IMR-90 (cell line): ENCODE measurements around the gene CELSR2. TPM values are rescaled to one million over a fixed set of nuclear protein-coding genes. Genes with fewer than 3 reads are reported as not detected.

Experiments
- ATAC-seq: fragments of 200-7000 bp; cut with Tn5 transposase; 2 replicates; pipeline ENCODE4 v1.9.1; 2020; ENCODE audit warnings: low read depth, mild to moderate bottlenecking, moderate library complexity
- BruUV-seq: library from RNA; stranded (reverse); fragments of 400-500 nt; replicated peaks from 2 replicates; lab custom pipeline; 2021; lab: Mats Ljungman, UMichigan
- CTCF ChIA-PET: fragments of 300-600 bp; formaldehyde crosslinking; extraction: SDS; loops from one replicate; lab custom pipeline; 2021; ENCODE audit warnings: antibody characterized with exemption; lab: Yijun Ruan, JAX
- POLR2A ChIA-PET: fragments of 300-600 bp; sonication (Branson Sonifier 250); formaldehyde crosslinking; loops from one replicate; lab custom pipeline; 2022; ENCODE audit warnings: antibody characterized with exemption; ENCODE audit not compliant: unreplicated experiment; lab: Charles Lee
- DNase-seq: peaks from one replicate; pipeline ENCODE4 v3.0.0; 2013
- H2AFZ ChIP-seq: replicated peaks from 2 replicates; pipeline ENCODE3; 2013; ENCODE audit warnings: low read length, mild to moderate bottlenecking; ENCODE audit not compliant: poor library complexity
- H2AK5ac ChIP-seq: 2 replicates; pipeline ENCODE4 v1.6.1; 2013; ENCODE audit warnings: low read depth, low read length, inconsistent platforms
- H2AK9ac ChIP-seq: replicated peaks from 2 replicates; pipeline ENCODE3; 2013; ENCODE audit warnings: mild to moderate bottlenecking, low read depth, low read length, moderate library complexity; ENCODE audit not compliant: poor library complexity
- H2BK120ac ChIP-seq: 2 replicates; pipeline ENCODE4 v1.6.1; 2013; ENCODE audit warnings: low read depth, low read length, inconsistent platforms
- H2BK15ac ChIP-seq: 3 replicates; pipeline ENCODE4 v1.6.1; 2013; ENCODE audit warnings: low read depth, low read length, inconsistent platforms
- H2BK20ac ChIP-seq: 2 replicates; pipeline ENCODE4 v1.6.1; 2013; ENCODE audit warnings: low read depth, mild to moderate bottlenecking, inconsistent platforms, low read length, moderate library complexity
- H2BK5ac ChIP-seq: 2 replicates; pipeline ENCODE4 v1.6.1; 2013; ENCODE audit warnings: mild to moderate bottlenecking, low read depth, low read length, inconsistent platforms; ENCODE audit not compliant: poor library complexity, severe bottlenecking
- H3K14ac ChIP-seq: replicated peaks from 2 replicates; pipeline ENCODE4 v1.6.1; 2013; ENCODE audit warnings: low read depth, low read length, inconsistent platforms
- H3K18ac ChIP-seq: 2 replicates; pipeline ENCODE4 v1.6.1; 2013; ENCODE audit warnings: low read depth, low read length, control low read depth
- H3K23ac ChIP-seq: 2 replicates; pipeline ENCODE4 v1.6.1; 2013; ENCODE audit warnings: low read depth, low read length, inconsistent platforms
- H3K27ac ChIP-seq: 2 replicates; pipeline ENCODE4 v1.5.1; 2013; ENCODE audit warnings: mild to moderate bottlenecking, control low read depth, low read length; ENCODE audit not compliant: insufficient read depth
- H3K27me3 ChIP-seq: 2 replicates; pipeline ENCODE4 v1.6.1; 2013; ENCODE audit warnings: low read length; ENCODE audit not compliant: control insufficient read depth, insufficient read depth
- H3K36me3 ChIP-seq: 2 replicates; pipeline ENCODE4 v1.6.1; 2013; ENCODE audit warnings: low read length, mixed read lengths; ENCODE audit not compliant: control insufficient read depth, insufficient read depth
- H3K4ac ChIP-seq: 2 replicates; pipeline ENCODE4 v1.6.1; 2013; ENCODE audit warnings: low read depth, low read length, inconsistent platforms
- H3K4me1 ChIP-seq: 2 replicates; pipeline ENCODE4 v1.6.1; 2013; ENCODE audit warnings: low read length, mixed read lengths; ENCODE audit not compliant: control insufficient read depth, insufficient read depth
- H3K4me2 ChIP-seq: 2 replicates; pipeline ENCODE4 v1.6.1; 2013; ENCODE audit warnings: low read depth, mild to moderate bottlenecking, control low read depth, low read length, moderate library complexity
- H3K4me3 ChIP-seq: 2 replicates; pipeline ENCODE4 v1.5.1; 2013; ENCODE audit warnings: low read depth, mild to moderate bottlenecking, control low read depth, low read length, moderate library complexity; ENCODE audit not compliant: insufficient read depth
- H3K56ac ChIP-seq: 2 replicates; pipeline ENCODE4 v1.6.1; 2013; ENCODE audit warnings: low read length, inconsistent platforms; ENCODE audit not compliant: insufficient read depth; ENCODE audit errors: extremely low read depth
- H3K79me1 ChIP-seq, 2 experiments: 2 replicates each; pipeline ENCODE4 v1.6.1; 2013; ENCODE audit warnings: low read length in 2 of 2, inconsistent platforms in 1 of 2, low read depth in 1 of 2
- H3K9ac ChIP-seq: 2 replicates; pipeline ENCODE4 v1.6.1; 2013; ENCODE audit warnings: low read depth, low read length, control low read depth
- H3K9me1 ChIP-seq: 2 replicates; pipeline ENCODE4 v1.6.1; 2013; ENCODE audit warnings: low read length, inconsistent platforms; ENCODE audit not compliant: insufficient read depth
- H3K9me3 ChIP-seq: 2 replicates; pipeline ENCODE4 v1.6.1; 2013; ENCODE audit warnings: low read length; ENCODE audit not compliant: control insufficient read depth, insufficient read depth
- H4K20me1 ChIP-seq: 2 replicates; pipeline ENCODE4 v1.6.1; 2013; ENCODE audit warnings: low read length, inconsistent platforms; ENCODE audit not compliant: insufficient read depth
- H4K5ac ChIP-seq: 2 replicates; pipeline ENCODE4 v1.6.1; 2013; ENCODE audit warnings: mild to moderate bottlenecking, low read depth, low read length, control low read depth
- H4K8ac ChIP-seq, 2 experiments: 2 replicates each; pipeline ENCODE4 v1.6.1; 2013; ENCODE audit warnings: low read depth in 2 of 2, low read length in 2 of 2, control low read depth in 1 of 2, inconsistent platforms in 1 of 2
- H4K91ac ChIP-seq: 2 replicates; pipeline ENCODE4 v1.6.1; 2013; ENCODE audit warnings: low read depth, low read length, inconsistent platforms; ENCODE audit not compliant: insufficient read depth
- BHLHE40 ChIP-seq: fragments of 150-350 bp; IDR thresholded peaks from 2 replicates; pipeline ENCODE4 v1.6.1; 2016; ENCODE audit warnings: mild to moderate bottlenecking, low read depth, low read length
- CEBPB ChIP-seq: IDR thresholded peaks from 2 replicates; pipeline ENCODE4 v1.6.1; 2012; ENCODE audit warnings: low read depth, low read length, improper control_type of control experiment
- MAZ ChIP-seq: IDR thresholded peaks from 2 replicates; pipeline ENCODE4 v1.6.1; 2012; ENCODE audit warnings: low read depth, mild to moderate bottlenecking, low read length, improper control_type of control experiment, moderate library complexity, borderline replicate concordance
- NFE2L2 ChIP-seq: fragments of 150-350 bp; IDR thresholded peaks from 2 replicates; pipeline ENCODE4 v1.6.1; 2016; ENCODE audit warnings: low read depth, mild to moderate bottlenecking, low read length
- WGBS, 2 experiments: methylation state at CpG; one replicate each; pipeline versions ENCODE4 v1.1.5 to v1.1.7; 2013; ENCODE audit warnings: missing lambda C conversion rate in 2 of 2; ENCODE audit not compliant: insufficient read length in 1 of 2; ENCODE audit errors: extremely low coverage in 2 of 2; 5-methylcytosine and 5-hydroxymethylcytosine counted together
- dilution Hi-C: fragments of 300-500 bp; cut with HindIII; formaldehyde crosslinking; loops from one replicate; pipeline ENCODE4 v1.14.3; 2018; ENCODE audit warnings: low sequenced_read_pairs; ENCODE audit not compliant: unreplicated experiment
- in situ Hi-C: fragments of 300-500 bp; cut with MboI; formaldehyde crosslinking; loops from 3 replicates; pipeline ENCODE4 v1.14.3; 2019; ENCODE audit warnings: low sequenced_read_pairs, inconsistent platforms, mixed read lengths
- intact Hi-C: fragments of 100-400 bp; cut with micrococcal nuclease; formaldehyde crosslinking; loops from 2 replicates; pipeline ENCODE4 v1.10.0; 2022
- polyA plus RNA-seq, 3 experiments: library from polyadenylated mRNA; depleted of rRNA; stranded (reverse); fragments of >200 nt; gene quantifications; 2 replicates each; pipeline ENCODE4 v1.2.3, GENCODE V29; 2012; ENCODE audit warnings: low replicate concordance in 1 of 3
- total RNA-seq: library from RNA; depleted of rRNA; stranded (reverse); fragments of >200 nt; gene quantifications from 2 replicates; pipeline ENCODE4 v1.2.3, GENCODE V29; 2012

CELSR2 gene
- total and polyA plus RNA-seq, 2 of the 4 experiments (the other 2 are of a cell fraction): 1.3 to 5.3 TPM

DNA sequence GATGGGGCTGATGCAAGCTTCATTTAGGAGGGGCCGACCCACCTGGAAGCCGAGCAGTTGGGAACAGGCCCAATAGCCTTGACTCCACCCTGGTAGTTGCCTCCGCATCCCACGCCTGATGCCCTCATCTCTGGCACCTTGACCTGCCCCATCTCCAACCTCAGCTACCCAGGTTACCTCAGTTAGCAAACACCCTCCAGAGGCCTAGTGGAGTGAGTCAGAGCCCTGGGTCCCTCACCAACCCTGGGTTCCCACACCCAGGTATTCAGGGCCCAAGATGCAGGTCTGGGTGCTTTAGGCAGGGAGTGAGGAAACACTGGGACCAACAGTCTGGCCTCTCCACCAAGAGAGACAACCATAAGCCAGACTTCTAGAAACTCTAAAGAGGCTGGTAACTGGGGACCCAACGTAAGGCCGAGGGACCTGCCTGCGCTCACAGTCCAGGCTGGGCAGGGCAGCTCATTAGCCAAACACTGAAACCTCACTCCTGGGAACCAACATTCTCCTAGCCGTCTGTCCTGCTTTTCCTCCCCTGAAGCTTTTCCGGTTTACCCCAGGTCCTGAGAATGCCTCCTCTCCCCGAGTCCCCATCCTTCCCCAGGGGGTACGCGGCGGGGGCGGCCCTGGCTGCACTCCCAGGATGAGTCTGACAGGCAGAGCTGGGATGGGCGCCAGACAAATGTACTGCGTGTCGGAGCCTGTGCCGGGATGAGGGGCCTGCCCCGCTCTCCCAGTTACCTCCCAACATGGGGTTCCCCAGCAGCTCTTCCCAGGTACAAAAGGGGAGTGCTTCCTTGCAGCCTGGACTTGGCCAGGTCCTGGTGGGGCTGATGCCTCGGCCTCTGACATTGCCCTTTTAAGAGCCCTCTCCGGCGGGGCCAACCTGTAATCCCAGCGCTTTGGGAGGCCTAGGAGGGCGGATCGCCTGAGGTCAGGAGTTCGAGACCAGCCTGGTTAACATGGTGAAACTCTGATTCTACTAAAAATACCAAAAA, 8.9 kb upstream of the CELSR2 start:
- Histone ChIP-seq H4K91ac (no peak overlapping the region), H3K4me3 (no peak overlapping the region), H2AFZ (peak overlapping the region; percentile 79), H3K9me3 (no peaks in the 10 kb centered on the region), H3K56ac (no peak overlapping the region), H3K9ac (no peak overlapping the region), H3K4ac (peak overlapping the region; percentile 58), H3K14ac (peak overlapping the region; percentile 63; the same call in 1 of the 2 replicates), H3K79me1 (peaks cover 0 to 26% of the 10 kb centered on the region in 2 experiments; a peak in 2 of 4 replicates), H2BK20ac (no peak overlapping the region), H3K27ac (0 out of 2 replicates have a peak overlapping the region, but pooled peaks have one; percentile 5), H2AK9ac (peak overlapping the region; percentile 86), H2AK5ac (peak overlapping the region; percentile 75), H3K4me2 (peak overlapping the region; percentile 56), H4K20me1 (peaks cover 25% of the 10 kb centered on the region), H3K9me1 (peaks cover 14% of the 10 kb centered on the region), H2BK120ac (no peak overlapping the region), H3K4me1 (peaks cover 11% of the 10 kb centered on the region), H3K27me3 (no peaks in the 10 kb centered on the region), H2BK15ac (0 out of 3 replicates have a peak overlapping the region, but pooled peaks have one; percentile 6), H2BK5ac (no peak overlapping the region), H3K36me3 (peaks cover 33% of the 10 kb centered on the region), H4K8ac (peak overlapping the region; percentile 28 to 79; a peak in 2 of 4 replicates), H4K5ac (no peak overlapping the region), H3K18ac (no peak overlapping the region), H3K23ac (peak overlapping the region; percentile 81)
- ChIA-PET CTCF (no interaction called here), POLR2A (interaction anchor here (1.1 kb wide), 1 partner anchor 42 kb away, joined by 3 read pairs; the partner anchor contains the start of gene PSRC1)
- DNase-seq: peak; percentile 71
- BruUV-seq: no TSS peak
- peak; percentile 72 for ATAC-seq
- in situ Hi-C loops (no loop called here), intact Hi-C loops (loop anchor here (1.0 kb wide), 1 partner anchor 9 kb away; the partner anchor contains the start of gene CELSR2), dilution Hi-C loops (no loop called here)
- WGBS, 2 experiments: 39% methylated on average over 9 of the region's 26 CpGs; no CpG with 5 or more reads in 1 of the 2 experiments
- peak; percentile 52; the same call in 1 of the 2 replicates for TF ChIP-seq MAZ
- TF ChIP-seq CEBPB: no peak
- TF ChIP-seq BHLHE40: no peak
- no peak for TF ChIP-seq NFE2L2
